GM18511 (cell line): ENCODE measurements around the gene BTBD9.

Source experiments
- ATAC-seq: cut with Tn5 transposase; IDR thresholded peaks from one replicate; pipeline ENCODE4 v1.9.1; 2021; ENCODE audit warnings: mild to moderate bottlenecking, moderate library complexity; ENCODE audit not compliant: unreplicated experiment

Gene BTBD9

GRCh38 chr6:38487423-38487822, 152.3 kb downstream of the BTBD9 start:
- ATAC-seq, result no peak

GRCh38 chr6:38485488-38485887, 154.2 kb downstream of the BTBD9 start:
- no peak for ATAC-seq

DNA sequence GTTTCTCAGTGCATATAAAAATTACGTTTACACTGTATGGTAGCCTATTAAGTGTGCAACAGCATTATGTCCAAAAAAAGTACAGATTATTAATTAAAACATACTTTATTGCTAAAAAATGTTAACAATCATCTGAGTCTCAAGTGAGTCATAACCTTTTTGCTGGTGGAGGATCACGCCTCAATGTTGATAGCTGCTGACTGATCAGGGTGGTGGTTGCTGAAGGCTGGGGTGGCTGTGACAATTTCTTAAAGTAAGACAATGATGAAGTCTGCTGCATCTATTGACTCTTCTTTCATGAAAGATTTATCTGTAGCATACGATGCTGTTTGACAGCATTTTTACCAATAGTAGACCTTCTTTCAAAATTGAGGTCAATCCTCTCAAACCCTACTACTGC, 155.1 kb downstream of the BTBD9 start:
- ATAC-seq, result no peak

DNA sequence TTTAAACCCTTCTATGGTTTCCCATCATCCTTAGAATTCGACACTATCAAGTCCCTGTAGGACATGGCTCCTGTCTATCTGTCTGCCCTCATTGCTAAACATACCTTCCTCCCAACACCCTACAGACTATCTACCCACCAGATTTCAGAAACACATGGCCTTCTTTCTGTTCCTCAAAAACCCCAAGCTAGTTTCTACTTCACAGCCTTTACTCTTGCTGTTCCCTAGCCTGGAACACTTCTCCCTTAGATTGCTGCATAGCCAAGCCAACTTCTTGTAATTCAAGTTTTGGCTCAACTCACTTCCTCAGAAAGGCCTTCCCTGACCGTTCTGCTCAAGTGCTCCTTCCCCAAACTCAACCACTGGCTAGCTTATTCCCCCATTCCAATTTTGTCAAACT, 156.2 kb downstream of the BTBD9 start:
- peak; percentile 52 for ATAC-seq

DNA sequence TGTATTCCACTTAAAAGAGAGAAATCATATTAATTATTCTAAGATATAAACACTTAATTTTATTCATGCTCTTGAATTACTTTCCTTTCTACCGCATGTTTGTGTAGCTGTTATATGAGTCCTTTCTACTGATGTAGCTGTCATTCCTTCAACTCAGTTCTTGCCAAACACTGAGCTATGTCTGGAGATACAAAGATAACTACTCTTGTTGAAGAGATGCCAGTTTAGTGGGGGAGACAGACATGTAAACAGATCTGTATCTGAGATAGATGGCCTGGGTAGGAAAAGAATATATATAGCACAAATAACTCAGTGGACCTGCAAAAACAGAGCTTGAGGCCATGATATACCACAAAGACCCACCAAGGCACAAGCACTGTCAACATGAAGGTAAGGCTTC, 157.3 kb downstream of the BTBD9 start:
- ATAC-seq, result no peak

- ATAC-seq, result no peak
Observed at GRCh38 chr6:38481851-38482250, 157.9 kb downstream of the BTBD9 start.

DNA sequence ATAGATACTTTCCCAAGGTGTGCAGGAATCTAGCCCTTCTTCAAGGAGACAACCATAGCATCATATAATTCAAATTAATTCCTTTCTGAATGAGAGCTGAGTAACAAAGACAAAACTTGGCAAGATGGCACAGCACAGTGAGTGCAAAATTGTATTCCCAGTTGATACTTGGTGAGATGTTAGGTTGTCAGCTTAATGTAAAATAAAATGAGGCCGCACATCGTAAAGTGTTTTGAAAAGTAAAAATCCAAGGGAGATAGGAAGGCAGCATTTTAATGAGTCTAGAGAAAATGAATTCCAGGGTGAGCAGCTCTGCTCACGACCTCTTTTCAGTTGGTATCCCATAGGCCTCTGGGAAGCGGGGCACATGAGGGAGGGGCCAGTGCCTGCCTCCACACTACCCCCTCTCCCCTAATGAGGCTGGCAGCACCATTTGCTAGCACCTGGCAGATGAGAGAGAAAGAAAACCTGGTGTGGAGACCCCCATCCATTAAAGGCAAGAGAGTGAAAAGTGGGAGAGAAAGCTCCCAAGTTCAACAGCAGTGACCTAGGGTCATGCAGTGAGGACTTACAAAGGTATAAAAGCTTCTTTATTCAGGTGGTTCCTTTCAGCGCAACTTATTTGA, 158.4 kb downstream of the BTBD9 start:
- ATAC-seq, result no peak

DNA sequence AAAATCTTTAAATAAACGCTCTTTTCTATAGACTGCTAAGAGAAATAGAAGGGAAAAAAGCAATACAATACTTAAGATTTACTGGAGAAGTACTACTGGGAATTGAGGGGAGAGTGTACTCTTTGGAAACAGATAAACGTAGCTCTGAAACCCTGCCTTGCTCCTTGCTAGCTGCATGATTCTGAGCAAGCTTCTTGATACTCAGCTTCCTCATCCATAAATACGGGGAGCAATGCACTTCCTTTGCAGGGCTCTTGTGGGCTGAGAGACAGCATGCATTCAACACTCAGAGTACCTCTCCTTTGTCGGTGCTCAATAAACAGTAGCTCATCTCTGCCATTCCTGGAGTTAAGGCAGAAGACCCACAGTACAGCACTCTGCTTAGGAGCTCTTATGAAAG, 159.7 kb downstream of the BTBD9 start:
- no peak for ATAC-seq

GRCh38 chr6:38479331-38479730, 160.4 kb downstream of the BTBD9 start:
- no peak for ATAC-seq

DNA sequence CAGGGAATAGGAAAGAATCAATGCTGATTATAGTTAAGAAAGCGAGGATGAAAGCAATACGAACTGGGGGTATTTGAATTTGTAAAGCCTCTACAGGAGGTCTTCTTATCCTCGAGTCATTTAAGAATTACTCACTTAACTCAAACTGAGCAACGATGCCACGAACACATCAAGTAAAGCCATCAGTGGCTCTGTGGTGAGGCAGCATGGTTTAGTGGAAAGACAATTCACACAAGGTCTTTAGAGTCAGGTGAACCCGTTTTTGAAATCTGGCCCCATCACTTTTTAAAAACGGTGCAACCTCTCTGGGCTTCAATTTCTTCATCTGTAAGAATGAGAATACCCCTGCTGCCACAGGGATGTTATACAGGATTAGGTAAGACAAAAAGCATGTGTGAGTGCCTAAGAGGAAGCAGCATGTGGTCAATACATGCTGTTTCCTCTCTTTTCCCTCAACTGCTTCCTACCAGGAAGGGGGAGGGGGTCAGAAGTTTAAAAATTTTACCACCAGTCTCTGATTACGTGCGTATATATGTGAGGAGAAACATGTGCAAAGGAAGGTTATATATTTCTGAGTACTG, 162.0 kb downstream of the BTBD9 start:
- ATAC-seq, result no peak

- no peak for ATAC-seq
Observed at GRCh38 chr6:38476888-38477287, 162.8 kb downstream of the BTBD9 start.

GRCh38 chr6:38476141-38476540, 163.6 kb downstream of the BTBD9 start:
- ATAC-seq, result no peak

DNA sequence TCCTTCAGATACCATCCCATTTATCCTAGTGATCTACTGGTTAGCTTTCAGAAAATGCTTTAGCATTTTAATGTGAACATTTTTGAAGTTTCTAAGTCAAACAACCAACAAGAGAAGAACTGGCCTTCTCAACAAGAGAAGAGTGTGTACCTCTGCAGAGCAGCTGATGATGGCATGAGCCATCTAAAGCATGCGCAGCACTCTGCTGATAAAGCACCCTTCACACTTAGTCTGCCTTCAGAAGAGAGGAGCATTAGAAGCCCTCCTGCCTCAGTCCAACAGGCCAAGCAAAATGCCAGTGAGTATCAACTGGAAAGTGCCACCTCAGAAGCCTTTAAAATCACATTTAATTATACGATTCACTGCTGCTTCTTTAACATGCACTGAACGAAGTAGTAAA, 169.2 kb downstream of the BTBD9 start:
- ATAC-seq, result no peak

DNA sequence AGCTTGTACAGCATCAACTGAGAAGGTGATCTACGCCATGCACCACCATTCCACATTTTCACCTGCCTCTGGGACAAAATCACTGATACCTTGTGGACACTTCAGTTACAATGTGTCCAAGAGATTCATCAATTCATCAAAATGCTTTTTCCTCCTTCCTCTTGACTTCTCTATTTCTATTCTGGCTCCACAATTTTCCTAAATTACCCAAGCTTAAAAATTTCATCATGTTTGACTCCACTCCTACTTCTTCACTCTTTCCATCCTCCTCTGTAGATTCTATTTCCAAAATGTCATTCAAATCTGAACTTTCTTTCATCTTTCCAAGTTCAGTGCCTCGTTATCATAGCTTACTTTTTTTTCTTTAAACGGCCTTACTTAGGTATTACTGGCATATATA, 172.2 kb downstream of the BTBD9 start:
- ATAC-seq, result no peak

DNA sequence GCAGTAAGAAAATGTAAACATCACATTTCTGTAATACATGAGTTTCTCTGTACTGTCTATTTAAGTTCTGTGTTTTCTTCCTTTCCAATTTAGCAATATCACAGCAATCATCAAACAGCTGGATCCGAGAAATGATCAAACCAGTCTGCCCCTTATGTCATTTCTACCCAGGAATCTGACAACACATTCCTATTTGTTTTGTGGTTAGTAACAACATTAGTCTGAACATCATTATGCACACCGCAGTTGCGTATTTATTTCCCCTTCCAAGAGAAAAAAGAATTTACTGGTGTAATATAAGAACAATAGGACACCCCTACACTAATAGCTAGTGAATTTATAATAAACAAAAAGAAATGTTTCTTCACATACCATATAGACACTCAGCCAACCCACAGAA, 179.5 kb downstream of the BTBD9 start:
- ATAC-seq, result no peak

DNA sequence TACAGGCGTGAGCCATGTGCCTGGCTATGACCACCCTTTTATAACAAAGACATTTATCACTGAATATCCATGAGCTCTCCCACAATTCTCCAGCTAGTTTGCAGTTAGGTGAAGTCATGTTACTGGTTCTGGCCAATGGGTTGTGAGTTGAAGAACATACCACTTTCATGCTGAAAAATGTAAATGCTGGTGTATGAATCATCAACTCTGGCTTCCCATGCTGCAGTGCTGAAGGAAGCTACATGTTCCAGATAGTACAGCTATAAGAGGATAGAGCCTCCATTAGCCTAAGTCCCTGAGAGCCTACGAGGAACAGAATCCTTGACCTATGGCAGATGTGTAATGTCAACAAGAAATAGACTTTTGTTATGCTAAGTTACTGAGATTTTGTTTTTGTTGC, 180.4 kb downstream of the BTBD9 start:
- no peak for ATAC-seq

DNA sequence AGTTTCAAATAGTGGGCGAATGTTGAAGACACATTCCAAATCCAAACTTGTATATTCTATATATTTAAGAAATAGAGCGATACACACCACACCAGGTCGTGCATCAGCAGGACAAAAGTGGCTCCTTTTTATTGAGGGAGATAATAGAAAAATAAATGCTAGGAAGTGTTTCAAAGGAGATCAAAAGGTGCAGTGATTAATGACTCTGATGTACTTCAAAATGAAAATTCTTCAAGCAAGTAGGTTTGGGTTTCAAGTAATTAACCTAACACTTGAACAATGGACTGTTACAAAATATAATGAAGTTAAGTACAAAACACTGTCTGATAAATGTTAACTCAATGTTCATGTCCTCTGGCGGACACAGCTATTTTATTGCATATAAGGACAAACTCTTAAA, 185.9 kb downstream of the BTBD9 start:
- ATAC-seq, result no peak

- no peak for ATAC-seq
Observed at GRCh38 chr6:38452816-38453660, 186.7 kb downstream of the BTBD9 start.

GRCh38 chr6:38450717-38451116, 189.0 kb downstream of the BTBD9 start:
- ATAC-seq, result no peak

DNA sequence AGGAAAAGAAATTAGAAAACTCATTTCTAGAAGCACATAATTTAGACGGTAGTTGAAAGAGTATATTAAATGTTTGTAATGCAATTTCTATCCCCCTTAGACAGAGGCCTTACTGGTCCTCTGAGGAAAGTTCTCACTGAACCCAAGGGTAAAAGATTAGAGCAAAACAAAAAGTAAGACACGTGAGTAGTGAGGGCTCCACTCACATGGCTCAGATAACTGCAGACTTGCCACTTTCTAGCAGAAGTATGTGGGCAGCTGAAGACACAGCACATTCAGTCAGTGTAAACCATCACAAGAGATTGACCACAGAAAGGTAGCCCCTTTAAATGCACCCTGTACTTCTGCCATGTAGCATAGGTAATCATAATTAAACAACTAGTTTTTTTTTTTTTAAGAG, 193.8 kb downstream of the BTBD9 start:
- ATAC-seq, result no peak

GRCh38 chr6:38445336-38445735, 194.4 kb downstream of the BTBD9 start:
- no peak for ATAC-seq
